Measurements from ENCODE around the gene ELAVL1.

- TF ChIP-seq CTCF (IDR thresholded peaks at IDR 0.05): peak; percentile 20 to 50 (median 32)
- no peak for TF ChIP-seq POLR2A (IDR thresholded peaks at IDR 0.05)
Observed at GRCh38 chr19:7917267-7918061, 88.0 kb downstream of the ELAVL1 start.

All from adrenal gland (tissue), 5 donors.